HepG2 (cell line): ENCODE measurements around the gene RNF114. TPM values are rescaled to one million over a fixed set of nuclear protein-coding genes. Genes with fewer than 3 reads are reported as not detected.

Experiments used
- CBX5 ChIP-seq: sonication (generic); formaldehyde crosslinking; IDR thresholded peaks from 2 replicates; pipeline ENCODE4 v1.4.0; 2020; ENCODE audit warnings: missing genetic modification reagents, borderline replicate concordance
- CENPT ChIP-seq: sonication (generic); formaldehyde crosslinking; IDR thresholded peaks from 2 replicates; pipeline ENCODE4 v1.8.0; 2022; ENCODE audit warnings: low read depth, mild to moderate bottlenecking, moderate library complexity, missing genetic modification reagents
- GFI1 ChIP-seq: sonication (generic); formaldehyde crosslinking; IDR thresholded peaks from 2 replicates; pipeline ENCODE4 v1.5.0; 2020; ENCODE audit warnings: missing genetic modification reagents, mild to moderate bottlenecking, borderline replicate concordance
- HCFC1 ChIP-seq: fragments of 150-350 bp; IDR thresholded peaks from 2 replicates; pipeline ENCODE4 v1.6.1; 2014; ENCODE audit warnings: low read depth, low read length
- HMGXB4 ChIP-seq, 2 experiments: sonication (generic) in 1 of 2; formaldehyde crosslinking in 1 of 2; IDR thresholded peaks; 2 replicates each; pipeline versions ENCODE4 v1.4.0 to v1.6.1; 2018 to 2020; ENCODE audit warnings: missing genetic modification reagents in 2 of 2, borderline replicate concordance in 1 of 2, low read depth in 1 of 2, mild to moderate bottlenecking in 1 of 2, missing biosample characterization in 1 of 2
- NFAT5 ChIP-seq: sonication (generic); formaldehyde crosslinking; IDR thresholded peaks from 2 replicates; pipeline ENCODE4 v1.4.0; 2020; ENCODE audit warnings: missing genetic modification reagents
- NR3C1 ChIP-seq: sonication (generic); formaldehyde crosslinking; IDR thresholded peaks from 2 replicates; pipeline ENCODE4 v1.4.0; 2020; ENCODE audit warnings: missing genetic modification reagents
- PAWR ChIP-seq: sonication (generic); formaldehyde crosslinking; IDR thresholded peaks from 2 replicates; pipeline ENCODE4 v1.4.0; 2020; ENCODE audit warnings: missing genetic modification reagents, mild to moderate bottlenecking, borderline replicate concordance
- SMARCC2 ChIP-seq: fragments of 450-650 bp; IDR thresholded peaks from 2 replicates; pipeline ENCODE4 v1.6.1; 2017; ENCODE audit warnings: antibody characterized with exemption, mild to moderate bottlenecking
- SNAI1 ChIP-seq: sonication (generic); formaldehyde crosslinking; IDR thresholded peaks from 2 replicates; pipeline ENCODE4 v1.5.0; 2020; ENCODE audit warnings: mild to moderate bottlenecking, missing genetic modification reagents, borderline replicate concordance
- UBTF ChIP-seq: sonication (generic); formaldehyde crosslinking; IDR thresholded peaks from 2 replicates; pipeline ENCODE4 v1.4.0; 2020; ENCODE audit warnings: mild to moderate bottlenecking, missing genetic modification reagents
- ZC3H13 ChIP-seq: sonication (generic); formaldehyde crosslinking; IDR thresholded peaks from 2 replicates; pipeline ENCODE4 v1.8.1; 2023; ENCODE audit warnings: mild to moderate bottlenecking, missing genetic modification reagents, moderate library complexity
- ZKSCAN8 ChIP-seq: IDR thresholded peaks from 2 replicates; pipeline ENCODE4 v1.6.1; 2016; ENCODE audit warnings: borderline replicate concordance, missing genetic modification reagents, missing compliant biosample characterization
- ZNF280D ChIP-seq: sonication (generic); formaldehyde crosslinking; IDR thresholded peaks from 2 replicates; pipeline ENCODE4 v1.5.1; 2020; ENCODE audit warnings: mild to moderate bottlenecking, missing genetic modification reagents
- ZNF296 ChIP-seq: sonication (generic); formaldehyde crosslinking; conservative IDR thresholded peaks from 2 replicates; pipeline ENCODE4 v1.5.0; 2020; ENCODE audit warnings: mild to moderate bottlenecking, missing genetic modification reagents
- polyA plus RNA-seq, 8 experiments: library from polyadenylated mRNA; depleted of rRNA in 3 of 8; stranded (reverse) in 7 of 8; unstranded in 1 of 8; fragments of >200 nt; fragmentation: Illumina TruSeq in 4 of 8; extraction: Trizol in 4 of 8; gene quantifications; 2 replicates each; pipeline versions ENCODE4 v1.2.1 to v1.2.3, GENCODE V29; 2011 to 2016; ENCODE audit warnings: low read depth in 4 of 8, missing spikeins in 1 of 8, mixed read lengths in 1 of 8; ENCODE audit not compliant: insufficient read depth in 1 of 8
- total RNA-seq, 5 experiments: library from RNA; depleted of rRNA; stranded (reverse); fragments of >200 nt; fragmentation: Illumina TruSeq; extraction: Trizol; gene quantifications; 2 replicates each; pipeline ENCODE4 v1.2.3, GENCODE V29; 2016; ENCODE audit warnings: low read depth in 1 of 5

The RNF114 gene
- total and polyA plus RNA-seq, 2 of the 13 experiments (the other 11 are each of a cell fraction or from before 2014, with no cell fraction given) = 119 to 126 TPM

GRCh38 chr20:49981218-49982071 lies 45.2 kb downstream of the RNF114 start (continued):
- TF ChIP-seq SNAI1 (CRISPR knock-in tag) (no peak; the same call in 1 of the 2 replicates), GFI1 (CRISPR knock-in tag) (no peak), UBTF (CRISPR knock-in tag) (peak; percentile 7; the same call in 1 of the 2 replicates), HMGXB4 (CRISPR knock-in tag; IDR thresholded peaks at IDR 0.05; ENCODE audit: borderline replicate concordance in 1 of 2, low read depth in 1 of 2) (peak in 1 of 2 experiments; percentile 1; a peak in 1 of 4 replicates), ZNF296 (CRISPR knock-in tag) (no peak), CENPT (CRISPR knock-in tag) (no peak), SMARCC2 (no peak), NR3C1 (CRISPR knock-in tag) (no peak), CBX5 (CRISPR knock-in tag) (no peak), PAWR (CRISPR knock-in tag) (no peak), NFAT5 (CRISPR knock-in tag) (no peak), ZKSCAN8 (CRISPR knock-in tag) (no peak), ZC3H13 (CRISPR knock-in tag) (no peak), HCFC1 (no peak), ZNF280D (CRISPR knock-in tag) (0 out of 2 replicates have a peak, but pooled peaks have one; percentile 33)
